GM21786 (cell line): ENCODE data around the gene NKTR.

Experiments used
- ATAC-seq: cut with Tn5 transposase; IDR thresholded peaks from one replicate; pipeline ENCODE4 v1.9.1; 2021; ENCODE audit not compliant: unreplicated experiment

NKTR gene

GRCh38 chr3:42647821-42648459 is 47.5 kb downstream of the NKTR start:
- ATAC-seq = no peak

DNA sequence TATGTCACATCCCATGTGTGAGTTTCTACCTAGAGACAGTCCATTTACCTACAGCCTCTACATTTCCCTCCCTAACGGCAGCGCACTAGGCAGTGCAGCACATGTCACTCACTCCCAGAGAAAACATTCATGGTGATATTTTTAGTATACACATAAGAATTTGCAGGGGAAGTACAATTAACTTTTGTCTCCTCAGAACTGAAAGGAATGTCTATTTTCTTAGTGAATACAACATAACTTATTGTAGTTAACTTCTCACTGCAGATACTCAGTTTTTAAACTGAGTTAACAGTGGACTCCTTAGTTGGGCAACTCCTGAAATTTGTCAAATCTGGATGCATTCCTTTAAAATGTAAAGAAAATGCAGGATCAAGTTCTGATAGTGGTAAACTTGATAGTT is 48.5 kb downstream of the NKTR start:
- no peak for ATAC-seq

DNA sequence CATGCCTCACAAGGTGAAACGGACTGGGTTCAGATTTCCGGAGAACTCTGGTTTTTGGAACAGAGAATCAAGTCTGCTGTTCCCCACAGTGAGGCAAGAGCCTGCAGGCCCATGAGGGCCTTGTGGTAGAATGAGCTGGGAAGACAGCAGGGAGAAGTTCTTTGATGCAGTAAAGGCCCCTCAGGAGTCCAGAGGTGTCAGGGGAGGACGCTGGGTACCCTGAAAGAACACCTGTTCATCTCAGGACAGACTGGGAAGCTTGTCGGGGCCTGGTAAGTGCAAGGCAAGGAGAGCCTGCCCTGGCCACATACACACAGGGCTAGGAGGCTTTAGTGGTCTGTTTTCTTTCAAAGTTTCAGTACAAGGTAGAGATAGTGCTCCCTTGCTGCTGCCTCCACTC is 49.3 kb downstream of the NKTR start:
- no peak for ATAC-seq

DNA sequence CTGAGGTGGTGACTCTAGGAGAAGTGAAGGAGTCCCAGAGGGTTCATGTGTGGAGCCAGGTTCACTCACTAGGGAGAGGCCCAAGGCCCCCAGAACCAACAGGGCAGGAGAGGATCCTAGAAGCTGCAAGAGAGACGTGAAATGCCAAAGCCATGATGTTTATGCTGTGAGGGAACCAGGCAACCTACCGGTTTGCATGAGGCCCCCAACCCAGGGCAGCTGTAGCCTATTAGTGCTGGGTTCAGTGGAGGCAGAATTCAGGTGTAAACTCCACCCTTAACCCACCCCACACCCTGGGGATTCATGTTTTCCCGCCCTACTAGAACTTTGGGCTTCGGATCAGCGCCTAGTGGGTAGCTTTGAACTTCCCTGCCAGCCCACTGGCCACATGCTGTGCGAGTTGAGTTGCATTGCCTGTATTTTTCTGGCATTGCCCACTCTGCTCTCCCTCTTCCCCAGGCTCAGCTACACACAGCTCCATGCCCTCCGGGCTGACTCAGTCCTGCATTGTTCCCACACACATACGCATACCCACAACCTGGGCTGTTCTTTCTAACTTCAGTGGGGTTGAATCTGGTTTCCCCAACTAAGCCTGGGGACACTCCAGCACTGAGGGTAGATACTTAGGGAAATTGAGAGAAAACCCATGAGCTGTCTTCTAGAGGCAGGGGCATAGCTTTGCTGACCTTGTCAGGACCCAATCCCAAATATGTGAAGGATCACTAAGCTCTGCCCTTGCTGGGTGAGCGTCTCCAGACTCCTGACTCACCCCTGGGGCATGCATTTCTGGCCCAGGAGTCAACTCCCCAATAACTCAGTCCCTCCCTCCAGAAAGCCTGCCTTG is 51.0 kb downstream of the NKTR start:
- ATAC-seq = no peak

- ATAC-seq = peak; percentile 26
These were observed 51.7 kb downstream of the NKTR start for GRCh38 chr3:42652251-42652610.

DNA sequence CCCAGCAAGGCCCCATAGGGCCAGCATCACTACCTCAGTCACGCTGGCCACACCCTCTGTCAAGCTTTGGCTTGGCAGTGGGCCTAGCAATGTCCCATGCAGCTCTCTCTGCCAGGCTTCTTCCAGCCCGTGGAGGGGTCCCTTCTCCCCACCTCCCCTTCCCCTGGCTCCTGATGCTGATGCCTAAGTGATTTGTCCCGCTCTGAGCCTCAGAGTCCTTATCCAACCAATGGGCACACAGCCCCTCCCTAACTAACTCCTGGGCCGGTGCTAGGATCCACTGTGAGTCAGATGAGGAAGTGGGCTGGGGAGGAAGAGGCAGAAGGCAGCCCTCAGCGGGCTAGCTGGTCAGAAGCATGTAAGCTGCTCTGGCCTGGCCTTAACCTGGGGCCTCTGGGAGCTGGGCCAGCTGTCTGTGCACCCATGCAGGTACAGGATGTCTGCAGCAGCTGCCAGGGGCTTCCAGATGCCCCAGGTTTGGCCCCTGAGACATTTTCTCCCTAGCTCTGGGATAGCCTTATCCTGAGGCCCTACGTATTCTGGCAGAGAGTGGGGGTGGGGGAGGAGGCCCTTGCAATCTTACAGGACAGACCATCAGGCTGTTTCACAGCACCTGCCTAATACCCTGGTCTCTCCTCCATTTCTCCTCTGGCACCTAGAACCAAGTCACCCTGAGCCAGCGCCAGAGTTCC is 52.3 kb downstream of the NKTR start:
- peak; percentile 73 for ATAC-seq

DNA sequence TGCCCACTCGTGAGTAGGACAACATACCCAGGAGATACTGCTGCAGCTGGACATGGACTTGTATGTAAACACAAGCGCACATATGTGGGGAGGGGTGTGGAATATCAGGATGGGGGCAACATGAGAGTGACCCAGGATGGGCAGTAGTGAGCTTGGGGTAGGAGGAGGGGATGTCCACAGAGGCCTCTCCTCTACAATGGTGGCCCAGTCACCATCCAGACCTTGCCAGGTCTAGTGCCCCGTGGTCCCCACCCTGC is 52.7 kb downstream of the NKTR start:
- ATAC-seq = no peak

DNA sequence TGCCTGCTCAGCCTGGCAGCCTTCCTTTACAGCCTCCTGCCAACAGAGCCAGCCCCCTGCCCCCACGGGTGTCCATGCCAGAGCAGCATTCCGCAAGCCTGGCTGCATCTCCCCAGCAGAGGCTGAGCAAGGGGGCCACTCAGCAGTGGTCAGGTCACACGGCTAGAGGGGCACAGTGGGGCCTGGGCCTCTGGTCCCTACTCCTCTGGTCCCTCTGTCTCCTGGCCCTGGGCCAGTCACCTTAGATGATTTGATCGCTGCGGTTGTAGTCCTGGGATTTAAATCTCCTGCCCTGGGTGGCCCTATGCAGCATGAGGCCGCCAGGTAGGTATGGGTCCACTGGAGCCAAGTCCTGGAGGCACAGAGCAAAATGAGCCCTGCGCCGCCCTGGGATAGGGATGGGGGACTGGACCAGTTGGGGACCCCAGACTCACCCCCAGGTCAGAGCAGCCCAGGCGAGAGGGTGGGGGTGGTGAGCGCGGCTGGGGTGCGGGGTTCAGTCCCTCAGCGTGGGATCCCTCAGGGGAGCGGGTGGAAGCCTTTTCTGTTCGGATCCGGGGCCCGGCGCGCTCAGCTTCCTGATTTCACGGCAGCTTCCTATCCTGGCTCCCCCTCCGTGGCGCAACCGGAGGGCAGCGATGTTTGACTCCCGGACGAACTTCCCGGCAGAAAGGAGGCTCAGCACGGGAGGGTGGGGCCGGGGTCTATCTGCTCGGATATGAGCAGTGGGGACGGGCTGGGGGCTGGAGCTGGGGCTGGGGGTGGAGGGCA is 53.3 kb downstream of the NKTR start, which contains the start of gene ZBTB47:
Gene ZBTB47 (plus strand): TSS at position 138 of the 771 bp plus-strand sequence. CDS start 4,659 bp downstream, outside the sequence.
- ATAC-seq = no peak

GRCh38 chr3:42654331-42655201 is 54.1 kb downstream of the NKTR start:
- ATAC-seq = no peak

DNA sequence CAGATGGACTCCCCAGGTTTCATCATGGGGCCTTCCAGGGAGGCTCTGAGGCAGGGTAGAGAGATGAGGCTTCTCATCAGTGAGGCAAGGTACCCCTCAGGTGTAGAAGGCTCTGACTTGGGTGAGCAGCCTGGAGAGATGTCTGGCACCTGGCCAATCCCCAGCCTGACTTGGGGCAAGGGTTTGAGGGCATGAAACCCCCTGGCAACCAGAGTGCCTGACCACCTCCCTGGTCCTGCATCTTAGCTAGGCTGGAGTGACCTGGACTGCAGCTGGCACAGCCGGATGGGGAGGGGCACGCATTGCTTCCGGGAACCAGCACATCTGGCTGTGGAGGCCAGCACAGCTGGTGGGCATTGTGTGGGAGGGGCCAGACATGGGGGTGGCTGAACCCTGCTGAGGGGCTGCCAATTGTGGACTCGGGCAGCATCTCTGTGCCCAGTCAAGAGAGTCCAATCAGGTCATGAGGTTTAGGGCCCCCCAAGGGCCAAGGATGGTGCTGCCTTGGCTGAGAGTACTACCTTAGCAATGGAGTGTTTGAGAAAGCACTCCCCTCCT is 54.9 kb downstream of the NKTR start:
- ATAC-seq = no peak

DNA sequence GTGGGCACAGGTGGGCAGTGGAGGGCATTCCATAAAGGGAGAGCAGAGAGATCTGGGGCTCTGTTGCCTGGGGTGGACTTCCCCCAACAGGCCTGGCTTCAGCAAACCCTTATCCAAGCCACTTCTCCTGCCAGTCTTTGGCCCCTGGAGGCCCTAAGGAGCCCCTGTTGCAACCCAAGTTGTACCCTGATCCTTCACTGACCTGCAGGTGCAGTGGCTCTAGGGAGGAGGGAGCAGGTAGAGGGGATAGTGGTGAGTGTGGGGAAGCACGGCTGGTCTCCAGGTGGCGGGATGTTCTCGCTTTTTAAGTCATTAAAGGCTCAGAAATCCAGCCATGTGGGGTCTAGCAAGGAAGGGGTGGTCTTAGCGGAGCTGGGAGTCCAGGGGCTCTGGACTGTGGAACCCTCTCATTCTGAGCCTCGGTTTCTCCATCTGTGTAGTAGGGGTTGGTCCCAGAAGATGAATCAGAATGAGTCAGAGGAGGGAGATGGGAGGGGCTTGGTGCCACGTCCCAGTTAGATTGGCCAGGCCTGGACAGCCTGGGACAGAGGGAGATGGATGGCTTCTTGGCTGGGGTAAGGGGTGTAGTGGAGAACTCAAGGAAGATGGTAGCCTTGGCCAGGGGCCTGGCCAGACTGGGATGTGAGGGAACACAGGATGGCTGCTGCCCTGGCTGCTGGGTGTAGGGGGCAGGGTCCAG is 55.6 kb downstream of the NKTR start:
- ATAC-seq = no peak

GRCh38 chr3:42656680-42657610 is 56.5 kb downstream of the NKTR start:
- ATAC-seq = no peak

GRCh38 chr3:42657675-42658074 is 57.2 kb downstream of the NKTR start:
- no peak for ATAC-seq

DNA sequence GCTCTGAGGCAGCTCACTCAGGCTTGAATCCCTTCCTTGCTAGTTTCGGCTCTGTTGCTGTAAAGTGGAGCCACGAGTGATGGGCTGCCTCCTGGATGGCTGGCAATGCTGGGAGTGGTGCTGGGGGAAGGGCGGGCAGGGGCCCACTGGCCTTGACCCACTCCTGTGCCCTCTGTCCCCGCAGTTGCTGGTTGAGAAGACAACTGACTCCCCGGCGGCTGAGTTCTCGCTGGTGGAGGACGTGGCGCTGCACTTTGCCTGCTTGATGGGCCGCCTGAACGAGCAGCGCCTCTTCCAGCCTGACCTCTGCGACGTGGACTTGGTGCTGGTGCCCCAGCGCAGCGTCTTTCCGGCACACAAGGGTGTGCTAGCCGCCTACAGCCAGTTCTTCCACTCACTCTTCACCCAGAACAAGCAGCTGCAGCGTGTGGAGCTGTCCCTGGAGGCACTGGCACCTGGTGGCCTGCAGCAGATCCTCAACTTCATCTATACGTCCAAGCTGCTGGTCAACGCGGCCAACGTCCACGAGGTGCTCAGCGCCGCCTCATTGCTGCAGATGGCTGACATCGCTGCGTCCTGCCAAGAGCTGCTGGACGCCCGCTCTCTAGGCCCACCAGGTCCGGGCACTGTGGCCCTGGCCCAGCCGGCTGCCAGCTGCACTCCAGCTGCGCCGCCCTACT is 57.7 kb downstream of the NKTR start:
- ATAC-seq = no peak

DNA sequence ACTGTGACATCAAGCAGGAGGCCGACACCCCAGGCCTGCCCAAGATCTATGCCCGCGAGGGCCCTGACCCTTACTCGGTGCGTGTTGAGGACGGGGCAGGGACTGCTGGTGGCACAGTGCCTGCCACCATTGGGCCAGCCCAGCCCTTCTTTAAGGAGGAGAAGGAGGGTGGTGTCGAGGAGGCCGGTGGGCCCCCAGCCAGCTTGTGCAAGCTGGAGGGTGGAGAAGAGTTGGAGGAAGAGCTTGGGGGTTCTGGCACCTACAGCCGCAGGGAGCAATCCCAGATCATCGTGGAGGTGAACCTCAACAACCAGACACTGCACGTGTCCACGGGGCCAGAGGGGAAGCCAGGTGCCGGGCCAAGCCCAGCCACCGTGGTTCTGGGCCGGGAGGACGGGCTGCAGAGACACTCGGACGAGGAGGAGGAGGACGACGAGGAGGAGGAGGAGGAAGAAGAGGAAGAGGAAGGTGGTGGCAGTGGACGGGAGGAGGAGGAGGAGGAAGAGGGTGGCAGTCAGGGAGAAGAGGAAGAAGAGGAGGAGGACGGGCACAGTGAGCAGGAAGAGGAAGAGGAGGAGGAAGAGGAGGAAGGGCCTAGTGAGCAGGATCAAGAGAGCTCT is 58.4 kb downstream of the NKTR start:
- no peak for ATAC-seq

- ATAC-seq = no peak
These were observed 59.1 kb downstream of the NKTR start for GRCh38 chr3:42659451-42660130.

- no peak for ATAC-seq
These were observed 59.7 kb downstream of the NKTR start for GRCh38 chr3:42660131-42660715.
